H1 (cell line): ENCODE measurements around the gene ADK.

Source experiments
- CEBPB ChIP-seq: IDR thresholded peaks from 2 replicates; pipeline ENCODE4 v1.6.1; 2012; ENCODE audit warnings: low read depth, low read length
- CTCF ChIP-seq, 3 experiments: IDR thresholded peaks; 1 replicate in 2 of 3; 2 replicates in 1 of 3; pipeline versions ENCODE4 v1.5.1 to v1.6.1; 2011; ENCODE audit warnings: low read length in 3 of 3, mild to moderate bottlenecking in 3 of 3, inconsistent platforms in 2 of 3, low read depth in 1 of 3, moderate library complexity in 1 of 3; ENCODE audit not compliant: insufficient read depth in 1 of 3; ENCODE audit errors: control extremely low read depth in 1 of 3
- KDM1A ChIP-seq: fragments of 200-600, 300-600 bp; sonication (generic); IDR thresholded peaks from 2 replicates; pipeline ENCODE4 v1.7.1; 2016; ENCODE audit warnings: mild to moderate bottlenecking, low read length, borderline replicate concordance
- POLR2AphosphoS5 ChIP-seq: IDR thresholded peaks from 2 replicates; pipeline ENCODE4 v1.6.1; 2011; ENCODE audit warnings: low read depth, low read length

GRCh38 chr10:74328388-74328787 lies 177.4 kb downstream of the ADK start:
- TF ChIP-seq CTCF (IDR thresholded peaks at IDR 0.05; ENCODE audit: control extremely low read depth in 1 of 3, insufficient read depth in 1 of 3, low read depth in 1 of 3, low read length in 3 of 3) = no peak
- no peak for TF ChIP-seq POLR2AphosphoS5
- TF ChIP-seq KDM1A = no peak
- TF ChIP-seq CEBPB = no peak
